Sigmoid colon (tissue), 4 donors: ENCODE data around the gene SMARCD1.
A peak's percentile ranks its signal among the peaks of the same experiment; 100 is the strongest.

ENCODE experiments used
- EP300 ChIP-seq, 4 donors: sonication (generic); formaldehyde crosslinking; IDR thresholded peaks; one replicate each; pipeline ENCODE4 v1.6.1; 2017; ENCODE audit warnings: antibody characterized with exemption in 4 of 4
- POLR2A ChIP-seq, 2 donors: fragments of 450-650 bp; IDR thresholded peaks; one replicate each; pipeline ENCODE4 v1.6.1; 2016; ENCODE audit warnings: antibody characterized with exemption in 2 of 2, mild to moderate bottlenecking in 2 of 2, moderate library complexity in 2 of 2
- TF ChIP-seq, protein P1 (sequence below), 4 experiments: fragments of 450-650 bp in 3 of 4; fragments of 200-600 bp in 1 of 4; IDR thresholded peaks; one replicate each; pipeline ENCODE4 v1.5.1; 2016 to 2019; ENCODE audit warnings: antibody characterized with exemption in 4 of 4, mild to moderate bottlenecking in 3 of 4, moderate library complexity in 2 of 4

DNA sequence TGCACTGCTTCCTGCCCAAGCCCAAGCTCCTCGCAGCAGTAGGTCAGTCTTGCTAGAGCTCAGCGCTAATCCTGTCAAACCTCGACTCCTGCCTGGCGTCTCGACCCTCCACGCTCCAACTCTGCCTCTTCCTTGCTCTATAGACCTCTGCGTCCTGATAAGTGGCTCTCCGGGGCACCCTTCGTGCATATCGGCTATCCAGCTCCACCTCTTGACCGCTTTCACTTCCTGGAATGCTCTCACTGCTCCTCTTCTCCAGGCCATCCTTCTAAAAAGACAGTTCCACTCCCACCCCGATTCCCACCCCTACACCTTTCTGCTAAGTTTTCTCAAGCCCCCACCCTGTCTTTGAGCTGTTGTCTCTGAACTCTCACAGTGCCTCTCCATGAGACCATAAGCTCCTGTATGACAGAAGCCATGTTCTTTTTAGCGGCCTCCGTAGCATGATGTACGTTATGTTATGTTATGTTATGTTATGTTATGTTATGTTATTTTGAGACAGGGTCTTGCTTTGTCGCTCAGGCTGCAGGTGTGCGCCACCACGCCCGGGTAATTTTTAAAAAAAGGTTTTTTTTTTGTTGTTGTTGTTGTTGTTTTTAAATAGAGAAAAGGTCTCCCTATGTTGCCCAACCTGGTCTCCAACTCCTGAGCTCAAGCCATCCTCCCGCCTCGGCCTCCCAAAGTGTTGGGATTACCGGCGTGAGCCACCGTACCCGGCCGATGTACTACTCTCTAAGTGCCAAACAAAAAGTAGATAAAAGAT, 27.5 kb downstream of the SMARCD1 start:
- TF ChIP-seq, protein P1, sequence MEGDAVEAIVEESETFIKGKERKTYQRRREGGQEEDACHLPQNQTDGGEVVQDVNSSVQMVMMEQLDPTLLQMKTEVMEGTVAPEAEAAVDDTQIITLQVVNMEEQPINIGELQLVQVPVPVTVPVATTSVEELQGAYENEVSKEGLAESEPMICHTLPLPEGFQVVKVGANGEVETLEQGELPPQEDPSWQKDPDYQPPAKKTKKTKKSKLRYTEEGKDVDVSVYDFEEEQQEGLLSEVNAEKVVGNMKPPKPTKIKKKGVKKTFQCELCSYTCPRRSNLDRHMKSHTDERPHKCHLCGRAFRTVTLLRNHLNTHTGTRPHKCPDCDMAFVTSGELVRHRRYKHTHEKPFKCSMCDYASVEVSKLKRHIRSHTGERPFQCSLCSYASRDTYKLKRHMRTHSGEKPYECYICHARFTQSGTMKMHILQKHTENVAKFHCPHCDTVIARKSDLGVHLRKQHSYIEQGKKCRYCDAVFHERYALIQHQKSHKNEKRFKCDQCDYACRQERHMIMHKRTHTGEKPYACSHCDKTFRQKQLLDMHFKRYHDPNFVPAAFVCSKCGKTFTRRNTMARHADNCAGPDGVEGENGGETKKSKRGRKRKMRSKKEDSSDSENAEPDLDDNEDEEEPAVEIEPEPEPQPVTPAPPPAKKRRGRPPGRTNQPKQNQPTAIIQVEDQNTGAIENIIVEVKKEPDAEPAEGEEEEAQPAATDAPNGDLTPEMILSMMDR (IDR thresholded peaks at IDR 0.05): no peak
- TF ChIP-seq EP300 (IDR thresholded peaks at IDR 0.05): no peak
- TF ChIP-seq POLR2A (IDR thresholded peaks at IDR 0.05): peak in 1 of 2 donors; percentile 20
